ENCODE results near the gene ATXN7L3B. TPM values are rescaled to one million over a fixed set of nuclear protein-coding genes. Genes with fewer than 3 reads are reported as not detected.
A peak's percentile ranks its signal among the peaks of the same experiment; 100 is the strongest.

ATXN7L3B gene
- total RNA-seq (2012; rRNA removed) (21.7 and 28.1 TPM in 2 replicates), polyA plus RNA-seq (2012; rRNA removed) (10.9 and 12.9 TPM in 2 replicates), Bru-seq, nascent RNA (percentile 86 among the genes with signal in this experiment), BruChase-seq, experiment 1, labeled RNA remaining after a 6-hour chase (percentile 88 among the genes with signal in this experiment), BruChase-seq, experiment 2, labeled RNA remaining after a 2-hour chase (percentile 98 among the genes with signal in this experiment)
- 5.0 and 5.4 TPM in 2 replicates for polyA plus RNA-seq (2012; cell fraction: cytosol; rRNA removed)
- 2.7 and 12.5 TPM in 2 replicates for polyA plus RNA-seq (2012; cell fraction: nucleus; rRNA removed; ENCODE audit: low replicate concordance)
- long read RNA-seq, full-length matches to known transcripts = 84 of 85 reads
- long read RNA-seq, partial matches to known transcripts = 0 of 85 reads
- long read RNA-seq, other reads (novel, unspliced or antisense) = 1 of 85 reads

DNA sequence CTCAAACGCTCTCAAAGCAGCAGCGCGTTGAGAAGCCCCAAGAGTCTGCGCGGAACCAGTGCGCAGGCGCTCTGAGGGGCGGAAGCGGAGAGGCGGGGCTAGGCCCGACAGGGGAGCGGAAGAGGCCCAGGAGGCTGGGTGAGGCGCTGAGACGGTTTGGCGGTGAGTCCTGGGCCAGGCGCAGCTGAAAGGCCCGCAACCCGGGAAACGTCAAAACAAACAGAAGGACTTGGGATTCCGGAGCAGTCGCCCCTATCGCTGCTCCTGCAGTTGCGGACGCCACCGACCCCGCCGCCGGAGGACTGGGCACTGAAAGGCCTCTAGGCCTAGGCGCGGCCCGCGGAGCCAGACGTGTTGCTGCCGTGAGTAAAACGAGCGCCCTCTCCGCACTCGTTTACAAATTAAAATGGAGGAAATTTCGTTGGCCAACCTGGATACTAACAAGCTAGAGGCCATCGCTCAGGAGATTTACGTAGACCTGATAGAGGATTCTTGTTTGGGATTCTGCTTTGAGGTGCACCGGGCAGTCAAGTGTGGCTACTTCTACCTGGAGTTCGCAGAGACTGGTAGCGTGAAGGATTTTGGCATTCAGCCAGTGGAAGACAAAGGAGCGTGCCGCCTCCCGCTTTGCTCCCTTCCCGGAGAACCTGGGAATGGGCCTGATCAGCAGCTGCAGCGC lies at the start of gene ATXN7L3B:
Gene ATXN7L3B, plus strand, starts transcription at position 129 of the 679 bp plus-strand sequence. Its CDS starts 278 bp downstream, at position 407.
- H3K18ac ChIP-seq (ENCODE audit: low read depth, low read length) = peak within 1 kb of the TSS; percentile 49
- peaks cover 3 to 30% of the 10 kb centered on the region in 2 experiments; a peak in 3 of 4 replicates for H3K79me1 ChIP-seq (ENCODE audit: low read depth in 1 of 2, low read length in 2 of 2)
- TF ChIP-seq POLR2A (IDR thresholded peaks at IDR 0.05; ENCODE audit: low read depth, low read length) = peak; percentile 92
- TF ChIP-seq, protein P1, sequence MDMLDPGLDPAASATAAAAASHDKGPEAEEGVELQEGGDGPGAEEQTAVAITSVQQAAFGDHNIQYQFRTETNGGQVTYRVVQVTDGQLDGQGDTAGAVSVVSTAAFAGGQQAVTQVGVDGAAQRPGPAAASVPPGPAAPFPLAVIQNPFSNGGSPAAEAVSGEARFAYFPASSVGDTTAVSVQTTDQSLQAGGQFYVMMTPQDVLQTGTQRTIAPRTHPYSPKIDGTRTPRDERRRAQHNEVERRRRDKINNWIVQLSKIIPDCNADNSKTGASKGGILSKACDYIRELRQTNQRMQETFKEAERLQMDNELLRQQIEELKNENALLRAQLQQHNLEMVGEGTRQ (IDR thresholded peaks at IDR 0.05; ENCODE audit: low read depth, low read length) = peak; percentile 12; the same call in 1 of the 2 replicates
- no peak for TF ChIP-seq RCOR1 (IDR thresholded peaks at IDR 0.05; ENCODE audit: insufficient replicate concordance, low read length)
- no peak for TF ChIP-seq MAFK (IDR thresholded peaks at IDR 0.05; ENCODE audit: low read depth, low read length)
- TF ChIP-seq MAZ (IDR thresholded peaks at IDR 0.05; ENCODE audit: borderline replicate concordance, low read depth, low read length) = no peak
- POLR2A ChIA-PET (ENCODE audit: unreplicated experiment) = no interaction called here
- BruUV-seq (replicated peaks) = TSS peak; percentile 63
- H2AK9ac ChIP-seq (replicated peaks; ENCODE audit: low read depth, low read length, poor library complexity) = peak within 1 kb of the TSS; percentile 47
- H2AFZ ChIP-seq (replicated peaks; ENCODE audit: low read length, poor library complexity) = peak within 1 kb of the TSS; percentile 83
- peak within 1 kb of the TSS; percentile 90 for H3K23ac ChIP-seq (ENCODE audit: low read depth, low read length)
- peak within 1 kb of the TSS; percentile 82 for H3K27ac ChIP-seq (ENCODE audit: insufficient read depth, low read length)
- peak within 1 kb of the TSS; percentile 94 for H3K14ac ChIP-seq (replicated peaks; ENCODE audit: low read depth, low read length)
- H3K9me1 ChIP-seq (ENCODE audit: insufficient read depth, low read length) = peaks cover 11% of the 10 kb centered on the region
- H2BK5ac ChIP-seq (ENCODE audit: low read depth, low read length, poor library complexity, severe bottlenecking) = peak within 1 kb of the TSS; percentile 72
- no peaks in the 10 kb centered on the region for H3K27me3 ChIP-seq (ENCODE audit: control insufficient read depth, insufficient read depth, low read length)
- H4K5ac ChIP-seq (ENCODE audit: low read depth, low read length) = peak within 1 kb of the TSS; percentile 74
- in situ Hi-C loops (cut with MboI; ENCODE audit: low sequenced_read_pairs) = no loop called here
- H3K4me1 ChIP-seq (ENCODE audit: control insufficient read depth, insufficient read depth, low read length) = peaks cover 12% of the 10 kb centered on the region
- no peak within 1 kb of the TSS for H2BK120ac ChIP-seq (ENCODE audit: low read depth, low read length)
- intact Hi-C loops (cut with micrococcal nuclease) = loop anchor here (10.0 kb wide), 1 partner anchor 947 kb away; the partner anchor contains the start of gene GLIPR1
- WGBS, 2 experiments (ENCODE audit: extremely low coverage in 2 of 2, insufficient read length in 1 of 2) = 1% methylated on average over 27 of the region's 49 CpGs; no CpG with 5 or more reads in 1 of the 2 experiments
- peak within 1 kb of the TSS; percentile 59 for H2AK5ac ChIP-seq (ENCODE audit: low read depth, low read length)
- ATAC-seq (ENCODE audit: low read depth) (peak; percentile 99), DNase-seq (peak; percentile 93)
- H3K4me2 ChIP-seq (ENCODE audit: low read depth, low read length) = peak within 1 kb of the TSS; percentile 94
- H3K9me3 ChIP-seq (ENCODE audit: control insufficient read depth, insufficient read depth, low read length) = no peaks in the 10 kb centered on the region
- peak within 1 kb of the TSS; percentile 90 for H3K56ac ChIP-seq (ENCODE audit: extremely low read depth, insufficient read depth, low read length)
- H4K91ac ChIP-seq (ENCODE audit: insufficient read depth, low read depth, low read length) = peak within 1 kb of the TSS; percentile 81
- peaks cover 28% of the 10 kb centered on the region for H4K20me1 ChIP-seq (ENCODE audit: insufficient read depth, low read length)
- dilution Hi-C loops (cut with HindIII; ENCODE audit: low sequenced_read_pairs, unreplicated experiment) = no loop called here
- H2BK15ac ChIP-seq (ENCODE audit: low read depth, low read length) = no peak within 1 kb of the TSS
- peak within 1 kb of the TSS; percentile 73 for H3K4ac ChIP-seq (ENCODE audit: low read depth, low read length)
- peak within 1 kb of the TSS; percentile 94 to 97 for H4K8ac ChIP-seq (ENCODE audit: low read depth in 2 of 2, low read length in 2 of 2)
- H3K4me3 ChIP-seq (ENCODE audit: insufficient read depth, low read depth, low read length) = peak within 1 kb of the TSS; percentile 80
- no peak within 1 kb of the TSS for H2BK20ac ChIP-seq (ENCODE audit: low read depth, low read length)
- H3K9ac ChIP-seq (ENCODE audit: low read depth, low read length) = peak within 1 kb of the TSS; percentile 94
- H3K36me3 ChIP-seq (ENCODE audit: control insufficient read depth, insufficient read depth, low read length) = peaks cover 10% of the 10 kb centered on the region
- CTCF ChIA-PET = no interaction called here
